Vagina (tissue), 2 donors: ENCODE results near the gene HMGXB3. TPM values are rescaled to one million over a fixed set of nuclear protein-coding genes. Genes with fewer than 3 reads are reported as not detected.
"Not testable (repeated sequence)": the region's sequence is repeated elsewhere in the genome, so short reads cannot be mapped to it uniquely, and the experiment has no call there.

Source experiments
- DNase-seq, 2 donors: peaks; one replicate each; pipeline ENCODE4 v3.0.0-alpha.2; 2017; ENCODE audit errors: extremely low spot score in 2 of 2
- H3K27ac ChIP-seq: fragments of 200-600 bp; sonication (generic); one replicate; pipeline ENCODE4 v1.5.1; 2019
- H3K27me3 ChIP-seq: fragments of 200-600 bp; sonication (generic); one replicate; pipeline ENCODE4 v1.5.1; 2019
- H3K36me3 ChIP-seq, 2 donors: fragments of 200-600 bp; sonication (generic); one replicate each; pipeline ENCODE4 v1.5.1; 2017 to 2019
- H3K4me1 ChIP-seq: fragments of 200-600 bp; sonication (generic); one replicate; pipeline ENCODE4 v1.5.1; 2019
- H3K4me3 ChIP-seq, 2 donors: fragments of 200-600 bp; sonication (generic); 1 replicate in 1 of 2; 2 replicates in 1 of 2; pipeline ENCODE4 v1.5.1; 2016 to 2019
- H3K9me3 ChIP-seq: fragments of 200-600 bp; sonication (generic); one replicate; pipeline ENCODE4 v1.5.1; 2019
- POLR2A ChIP-seq, 2 donors: fragments of 450-650 bp; IDR thresholded peaks; one replicate each; pipeline ENCODE4 v1.6.1; 2017; ENCODE audit warnings: antibody characterized with exemption in 2 of 2, mild to moderate bottlenecking in 2 of 2, moderate library complexity in 2 of 2
- POLR2AphosphoS5 ChIP-seq, 2 donors: sonication (generic); formaldehyde crosslinking; IDR thresholded peaks; one replicate each; pipeline ENCODE4 v1.9.0; 2017; ENCODE audit warnings: antibody characterized with exemption in 2 of 2, mild to moderate bottlenecking in 2 of 2, low read depth in 1 of 2; ENCODE audit not compliant: insufficient read depth in 1 of 2
- intact Hi-C: fragments of 100-400 bp; cut with DNase I; formaldehyde crosslinking; loops from one replicate; pipeline ENCODE4 v1.15.1; 2023
- total RNA-seq: library from RNA; depleted of rRNA; stranded (reverse); fragments of >200 nt; gene quantifications from one replicate; pipeline ENCODE4 v1.2.3, GENCODE V29; 2016
- TF ChIP-seq, protein P1 (sequence below), 3 experiments: fragments of 450-650 bp in 2 of 3; fragments of 200-600 bp in 1 of 3; sonication (generic) in 1 of 3; IDR thresholded peaks; one replicate each; pipeline ENCODE4 v1.5.1; 2017 to 2019; ENCODE audit warnings: antibody characterized with exemption in 3 of 3, mild to moderate bottlenecking in 2 of 3, moderate library complexity in 2 of 3

Gene HMGXB3
- total RNA-seq, 1 donor from 2014 or later: 38.3 TPM

DNA sequence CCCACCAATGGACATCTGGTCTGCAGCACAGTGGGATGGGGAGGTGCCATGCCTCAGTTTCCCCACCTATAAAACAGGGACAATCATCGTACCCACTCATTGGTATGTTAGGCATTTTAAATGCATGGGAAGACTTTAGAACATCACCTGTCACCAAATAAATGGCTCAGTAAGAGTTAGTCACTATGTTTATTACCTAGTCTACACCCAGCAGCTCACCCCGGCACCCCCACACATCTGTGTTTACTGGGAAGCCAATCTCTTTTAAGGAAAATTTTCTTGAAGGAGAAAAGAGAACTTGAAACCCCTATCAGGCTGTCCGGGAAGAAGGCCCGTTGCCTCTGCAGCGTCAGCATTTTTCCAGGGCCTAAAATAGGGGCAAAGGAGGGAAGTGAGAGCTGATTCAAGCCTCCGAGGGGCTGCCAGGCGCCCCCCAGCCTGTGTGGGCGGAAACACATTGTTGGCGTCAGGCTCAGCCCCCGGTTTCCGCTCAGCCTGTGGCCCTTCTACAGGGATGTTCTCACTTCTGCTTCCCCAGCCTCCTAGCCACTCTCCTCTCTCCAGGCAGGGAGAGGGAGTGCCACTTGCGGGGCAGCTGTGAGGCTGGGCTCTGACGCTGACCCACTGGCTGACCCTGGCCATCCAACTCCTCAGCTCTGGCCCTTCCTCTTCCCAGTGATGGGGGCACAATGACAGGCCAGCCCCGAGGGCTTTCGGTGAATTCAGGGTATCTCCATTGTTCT lies 81.2 kb downstream of the HMGXB3 start:
- DNase-seq: peak; percentile 77 to 78
- Histone ChIP-seq H3K36me3 (no peaks in the 10 kb centered on the region), H3K27me3 (no peaks in the 10 kb centered on the region), H3K27ac (no peak overlapping the region), H3K4me1 (peaks cover 7% of the 10 kb centered on the region), H3K4me3 (no peak overlapping the region), H3K9me3 (no peaks in the 10 kb centered on the region)
- intact Hi-C loops: no loop called here
- TF ChIP-seq, protein P1, sequence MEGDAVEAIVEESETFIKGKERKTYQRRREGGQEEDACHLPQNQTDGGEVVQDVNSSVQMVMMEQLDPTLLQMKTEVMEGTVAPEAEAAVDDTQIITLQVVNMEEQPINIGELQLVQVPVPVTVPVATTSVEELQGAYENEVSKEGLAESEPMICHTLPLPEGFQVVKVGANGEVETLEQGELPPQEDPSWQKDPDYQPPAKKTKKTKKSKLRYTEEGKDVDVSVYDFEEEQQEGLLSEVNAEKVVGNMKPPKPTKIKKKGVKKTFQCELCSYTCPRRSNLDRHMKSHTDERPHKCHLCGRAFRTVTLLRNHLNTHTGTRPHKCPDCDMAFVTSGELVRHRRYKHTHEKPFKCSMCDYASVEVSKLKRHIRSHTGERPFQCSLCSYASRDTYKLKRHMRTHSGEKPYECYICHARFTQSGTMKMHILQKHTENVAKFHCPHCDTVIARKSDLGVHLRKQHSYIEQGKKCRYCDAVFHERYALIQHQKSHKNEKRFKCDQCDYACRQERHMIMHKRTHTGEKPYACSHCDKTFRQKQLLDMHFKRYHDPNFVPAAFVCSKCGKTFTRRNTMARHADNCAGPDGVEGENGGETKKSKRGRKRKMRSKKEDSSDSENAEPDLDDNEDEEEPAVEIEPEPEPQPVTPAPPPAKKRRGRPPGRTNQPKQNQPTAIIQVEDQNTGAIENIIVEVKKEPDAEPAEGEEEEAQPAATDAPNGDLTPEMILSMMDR (IDR thresholded peaks at IDR 0.05): no peak
- TF ChIP-seq POLR2A (IDR thresholded peaks at IDR 0.05) (no peak), POLR2AphosphoS5 (IDR thresholded peaks at IDR 0.05; ENCODE audit: insufficient read depth in 1 of 2, low read depth in 1 of 2) (peak in 1 of 2 donors; percentile 42)

DNA sequence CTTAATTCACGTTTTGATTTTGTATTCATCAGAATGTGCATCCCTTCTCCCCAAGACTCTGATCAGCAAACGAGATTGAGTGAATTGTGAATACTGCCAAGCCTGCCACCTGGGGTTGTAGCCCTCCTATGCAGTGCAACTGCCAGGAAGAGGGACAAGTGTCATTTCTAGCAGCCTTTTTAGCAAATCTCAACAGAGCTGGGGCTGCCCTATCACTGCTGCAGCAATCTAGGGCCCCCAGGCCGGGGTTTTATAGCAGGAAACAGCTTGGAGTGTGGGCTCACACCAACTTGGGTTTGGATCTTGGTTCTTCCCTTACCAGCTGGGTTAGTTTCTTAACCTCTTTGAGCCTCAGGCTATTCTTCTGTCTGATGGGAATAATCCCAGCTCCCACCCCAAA lies 81.8 kb downstream of the HMGXB3 start:
- no peak overlapping the region for H3K4me3 ChIP-seq
- no peak overlapping the region for H3K27ac ChIP-seq

GRCh38 chr5:150082889-150083288 lies 82.3 kb downstream of the HMGXB3 start:
- peak in 1 of 2 donors; percentile 82 for DNase-seq
- H3K27ac ChIP-seq: no peak overlapping the region

More for the DNA sequence above, 81.8 kb downstream of the HMGXB3 start:
- intact Hi-C loops: no loop called here
- Histone ChIP-seq H3K27me3 (no peaks in the 10 kb centered on the region), H3K36me3 (no peaks in the 10 kb centered on the region), H3K9me3 (no peaks in the 10 kb centered on the region), H3K4me1 (peaks cover 7% of the 10 kb centered on the region)
- no peak for DNase-seq
- TF ChIP-seq, protein P1 (IDR thresholded peaks at IDR 0.05): no peak
- TF ChIP-seq POLR2AphosphoS5 (IDR thresholded peaks at IDR 0.05; ENCODE audit: insufficient read depth in 1 of 2, low read depth in 1 of 2) (no peak), POLR2A (IDR thresholded peaks at IDR 0.05) (no peak)

GRCh38 chr5:150084754-150085153 lies 84.2 kb downstream of the HMGXB3 start:
- intact Hi-C loops, H3K27me3 ChIP-seq, H3K9me3 ChIP-seq, DNase-seq, H3K36me3 ChIP-seq, H3K4me3 ChIP-seq, H3K27ac ChIP-seq, H3K4me1 ChIP-seq: not testable (repeated sequence)

More at GRCh38 chr5:150082889-150083288, 82.3 kb downstream of the HMGXB3 start:
- TF ChIP-seq POLR2A (IDR thresholded peaks at IDR 0.05) (no peak), POLR2AphosphoS5 (IDR thresholded peaks at IDR 0.05; ENCODE audit: insufficient read depth in 1 of 2, low read depth in 1 of 2) (no peak)
- TF ChIP-seq, protein P1 (IDR thresholded peaks at IDR 0.05): no peak
- Histone ChIP-seq H3K4me3 (no peak overlapping the region), H3K36me3 (no peaks in the 10 kb centered on the region), H3K4me1 (peaks cover 7% of the 10 kb centered on the region), H3K27me3 (no peaks in the 10 kb centered on the region), H3K9me3 (no peaks in the 10 kb centered on the region)
- intact Hi-C loops: no loop called here

DNA sequence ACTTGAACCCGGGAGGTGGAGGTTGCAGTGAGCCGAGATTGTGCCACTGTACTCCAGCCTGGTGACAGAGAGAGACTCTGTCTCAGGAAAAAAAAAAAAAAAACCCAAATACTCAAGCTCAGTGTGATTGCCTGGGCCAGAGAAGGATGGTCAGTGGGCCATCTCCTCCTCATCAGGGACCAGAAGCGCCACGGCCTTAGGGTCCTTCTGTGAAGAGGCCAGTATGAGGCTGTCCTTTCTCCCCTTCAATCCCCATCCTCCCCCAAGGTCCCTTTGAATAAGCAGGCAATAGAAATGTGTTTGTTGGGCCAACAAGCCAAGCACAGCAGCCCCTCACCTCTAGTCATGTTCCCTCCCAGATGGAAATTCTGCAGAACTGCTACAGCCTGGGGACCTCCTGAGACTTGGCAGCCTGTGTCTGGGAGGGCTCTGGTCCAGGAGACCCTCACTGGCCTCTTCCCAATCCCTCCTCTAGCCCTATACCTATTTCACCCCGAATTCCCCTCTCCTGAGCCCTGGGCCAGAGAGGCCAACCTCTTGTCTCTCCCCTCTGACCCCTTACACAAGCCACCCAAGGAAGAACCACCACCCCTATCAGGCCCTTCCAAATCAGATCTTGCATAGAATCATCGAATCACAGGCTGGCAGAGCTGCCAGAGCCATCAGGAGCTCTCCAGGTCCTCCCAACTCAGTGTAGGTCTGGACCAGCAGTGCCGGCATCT lies 84.8 kb downstream of the HMGXB3 start:
- intact Hi-C loops: no loop called here
- Histone ChIP-seq H3K27me3 (no peaks in the 10 kb centered on the region), H3K4me1 (peaks cover 7% of the 10 kb centered on the region), H3K36me3 (no peaks in the 10 kb centered on the region), H3K4me3 (peak overlapping the region in 1 of 2 donors; percentile 27), H3K27ac (no peak overlapping the region), H3K9me3 (no peaks in the 10 kb centered on the region)
- peak; percentile 79 to 81 for DNase-seq
- TF ChIP-seq POLR2AphosphoS5 (IDR thresholded peaks at IDR 0.05; ENCODE audit: insufficient read depth in 1 of 2, low read depth in 1 of 2) (no peak), POLR2A (IDR thresholded peaks at IDR 0.05) (no peak)
- TF ChIP-seq, protein P1 (IDR thresholded peaks at IDR 0.05): no peak
